Endothelial cell of umbilical vein (primary cell): ENCODE data around the gene PALM. TPM values are rescaled to one million over a fixed set of nuclear protein-coding genes. Genes with fewer than 3 reads are reported as not detected.

Experiments used
- BruUV-seq: library from RNA; stranded (reverse); fragments of 400-500 nt; replicated peaks from 2 replicates; lab custom pipeline; 2021; lab: Mats Ljungman, UMichigan
- CTCF ChIA-PET: fragments of 300-600, 350-600 bp; sonication (Branson Sonifier 250); formaldehyde crosslinking; loops from one replicate; lab custom pipeline; 2021; ENCODE audit warnings: antibody characterized with exemption, inconsistent platforms; lab: Charles Lee
- POLR2A ChIA-PET: fragments of 300-600, 350-600 bp; sonication (Branson Sonifier 250); formaldehyde crosslinking; loops from one replicate; lab custom pipeline; 2021; ENCODE audit warnings: antibody characterized with exemption, inconsistent platforms; lab: Charles Lee
- DNase-seq: peaks from one replicate; pipeline ENCODE4 v3.0.0-alpha.2; 2011; ENCODE audit warnings: low read depth, low spot score
- FAIRE-seq: peaks from 2 replicates; lab custom pipeline; 2011; peaks lifted over from hg19 to GRCh38; lab: Jason Lieb, UNC
- H2AFZ ChIP-seq: 2 replicates; pipeline ENCODE4 v1.6.0; 2012; ENCODE audit warnings: low read depth, low read length, control low read depth, inconsistent platforms
- H3K27ac ChIP-seq: 2 replicates; pipeline ENCODE4 v1.5.1; 2011; ENCODE audit warnings: low read depth, mild to moderate bottlenecking, control low read depth, low read length, moderate library complexity; ENCODE audit not compliant: insufficient read depth
- H3K27me3 ChIP-seq, 2 experiments: 2 replicates each; pipeline versions ENCODE4 v1.6.0 to v1.6.1; 2011; ENCODE audit warnings: low read length in 2 of 2, mixed read lengths in 1 of 2; ENCODE audit not compliant: control insufficient read depth in 2 of 2, insufficient read depth in 2 of 2
- H3K36me3 ChIP-seq, 2 experiments: 2 replicates in 1 of 2; 3 replicates in 1 of 2; pipeline ENCODE4 v1.5.1; 2011; ENCODE audit warnings: low read length in 2 of 2, mild to moderate bottlenecking in 1 of 2, moderate library complexity in 1 of 2; ENCODE audit not compliant: control insufficient read depth in 2 of 2, insufficient read depth in 2 of 2; ENCODE audit errors: extremely low read depth in 1 of 2
- H3K4me1 ChIP-seq: 3 replicates; pipeline ENCODE4 v1.5.1; 2011; ENCODE audit warnings: mild to moderate bottlenecking, low read length; ENCODE audit not compliant: control insufficient read depth, insufficient read depth; ENCODE audit errors: extremely low read depth
- H3K4me2 ChIP-seq: 2 replicates; pipeline ENCODE4 v1.6.1; 2011; ENCODE audit warnings: low read length, control low read depth, mixed read lengths; ENCODE audit not compliant: insufficient read depth
- H3K4me3 ChIP-seq, 3 experiments: fragments of 200-600 bp in 1 of 3; sonication (generic), shearing (Covaris generic) in 1 of 3; replicated peaks in 1 of 3; 2 replicates each; pipeline ENCODE4 v1.5.1; 2011 to 2016; ENCODE audit warnings: control low read depth in 3 of 3, low read length in 3 of 3, mild to moderate bottlenecking in 2 of 3, inconsistent platforms in 1 of 3, low read depth in 1 of 3, moderate library complexity in 1 of 3; ENCODE audit not compliant: insufficient read depth in 1 of 3
- H3K79me2 ChIP-seq: 2 replicates; pipeline ENCODE4 v1.6.0; 2012; ENCODE audit warnings: low read length, inconsistent platforms; ENCODE audit not compliant: control insufficient read depth, insufficient read depth
- H3K9ac ChIP-seq: replicated peaks from 2 replicates; pipeline ENCODE3; 2011; ENCODE audit warnings: low read length, control low read depth; ENCODE audit not compliant: insufficient read depth; ENCODE audit errors: extremely low read depth
- H3K9me1 ChIP-seq: replicated peaks from 3 replicates; pipeline ENCODE4 v1.6.0; 2011; ENCODE audit warnings: mild to moderate bottlenecking, low read length; ENCODE audit not compliant: control insufficient read depth, insufficient read depth; ENCODE audit errors: extremely low read depth
- H3K9me3 ChIP-seq: replicated peaks from 2 replicates; pipeline ENCODE4 v1.5.1; 2012; ENCODE audit warnings: low read length, inconsistent platforms; ENCODE audit not compliant: control insufficient read depth, insufficient read depth
- H4K20me1 ChIP-seq: replicated peaks from 2 replicates; pipeline ENCODE3; 2011; ENCODE audit warnings: mild to moderate bottlenecking, low read length; ENCODE audit not compliant: control insufficient read depth, insufficient read depth; ENCODE audit errors: extremely low read depth
- EZH2 ChIP-seq: IDR thresholded peaks from 2 replicates; pipeline ENCODE4 v1.6.1; 2012; ENCODE audit warnings: borderline replicate concordance, low read depth, mild to moderate bottlenecking, moderate library complexity, low read length, inconsistent platforms; ENCODE audit not compliant: severe bottlenecking
- FOS ChIP-seq: IDR thresholded peaks from 2 replicates; pipeline ENCODE4 v1.6.1; 2011; ENCODE audit warnings: mild to moderate bottlenecking, low read length, moderate library complexity, borderline replicate concordance; ENCODE audit not compliant: insufficient read depth
- GATA2 ChIP-seq: IDR thresholded peaks from 2 replicates; pipeline ENCODE4 v1.7.0; 2011; ENCODE audit warnings: low read depth, mild to moderate bottlenecking, moderate library complexity, mixed read lengths, low read length; ENCODE audit not compliant: insufficient read length, insufficient read depth
- JUN ChIP-seq: IDR thresholded peaks from 2 replicates; pipeline ENCODE4 v1.6.1; 2011; ENCODE audit warnings: borderline replicate concordance, low read depth; ENCODE audit not compliant: insufficient read length, insufficient read depth
- MYC ChIP-seq: IDR thresholded peaks from one replicate; pipeline ENCODE4 v1.6.1; 2011; ENCODE audit warnings: mild to moderate bottlenecking, low read depth, low read length
- POLR2A ChIP-seq: IDR thresholded peaks from 2 replicates; pipeline ENCODE4 v1.6.1; 2012; ENCODE audit warnings: low read depth, mild to moderate bottlenecking, control low read depth, low read length
- POLR2AphosphoS5 ChIP-seq: IDR thresholded peaks from 2 replicates; pipeline ENCODE4 v1.6.1; 2012; ENCODE audit warnings: low read depth, mild to moderate bottlenecking, control low read depth, low read length, moderate library complexity; ENCODE audit not compliant: insufficient read depth
- dilution Hi-C: fragments of 300-500 bp; cut with MboI; formaldehyde crosslinking; loops from one replicate; pipeline ENCODE4 v1.15.0; 2019; ENCODE audit warnings: low sequenced_read_pairs; ENCODE audit not compliant: extremely low pct_ligation_motif_present
- intact Hi-C: fragments of 100-400 bp; cut with micrococcal nuclease; formaldehyde crosslinking; loops from one replicate; pipeline ENCODE4 v1.10.0; 2022
- polyA plus RNA-seq, 4 experiments: library from polyadenylated mRNA; depleted of rRNA in 3 of 4; stranded (reverse) in 3 of 4; unstranded in 1 of 4; fragments of >200 nt; gene quantifications; 2 replicates each; pipeline versions ENCODE4 v1.2.1 to v1.2.3, GENCODE V29; 2011 to 2012; ENCODE audit warnings: missing spikeins in 1 of 4
- total RNA-seq: library from RNA; stranded (reverse); gene quantifications from 2 replicates; pipeline ENCODE4 v1.2.3, GENCODE V29; 2021
- TF ChIP-seq, protein P1 (sequence below), 2 donors: IDR thresholded peaks; 1 replicate in 1 of 2; 2 replicates in 1 of 2; pipeline ENCODE4 v1.5.1; 2011; ENCODE audit warnings: low read length in 2 of 2, mild to moderate bottlenecking in 2 of 2, moderate library complexity in 2 of 2, control low read depth in 1 of 2, inconsistent platforms in 1 of 2, low read depth in 1 of 2; ENCODE audit not compliant: insufficient read depth in 1 of 2; ENCODE audit errors: extremely low read depth in 1 of 2
- TF ChIP-seq, protein P2 (sequence below): IDR thresholded peaks from 2 replicates; pipeline ENCODE4 v1.6.1; 2011; ENCODE audit not compliant: insufficient read depth, insufficient read length

PALM gene
- total and polyA plus RNA-seq, 2 donors (not counting 3 experiments of a cell fraction or from before 2014, with no cell fraction given), result 3.9 to 31.8 TPM

DNA sequence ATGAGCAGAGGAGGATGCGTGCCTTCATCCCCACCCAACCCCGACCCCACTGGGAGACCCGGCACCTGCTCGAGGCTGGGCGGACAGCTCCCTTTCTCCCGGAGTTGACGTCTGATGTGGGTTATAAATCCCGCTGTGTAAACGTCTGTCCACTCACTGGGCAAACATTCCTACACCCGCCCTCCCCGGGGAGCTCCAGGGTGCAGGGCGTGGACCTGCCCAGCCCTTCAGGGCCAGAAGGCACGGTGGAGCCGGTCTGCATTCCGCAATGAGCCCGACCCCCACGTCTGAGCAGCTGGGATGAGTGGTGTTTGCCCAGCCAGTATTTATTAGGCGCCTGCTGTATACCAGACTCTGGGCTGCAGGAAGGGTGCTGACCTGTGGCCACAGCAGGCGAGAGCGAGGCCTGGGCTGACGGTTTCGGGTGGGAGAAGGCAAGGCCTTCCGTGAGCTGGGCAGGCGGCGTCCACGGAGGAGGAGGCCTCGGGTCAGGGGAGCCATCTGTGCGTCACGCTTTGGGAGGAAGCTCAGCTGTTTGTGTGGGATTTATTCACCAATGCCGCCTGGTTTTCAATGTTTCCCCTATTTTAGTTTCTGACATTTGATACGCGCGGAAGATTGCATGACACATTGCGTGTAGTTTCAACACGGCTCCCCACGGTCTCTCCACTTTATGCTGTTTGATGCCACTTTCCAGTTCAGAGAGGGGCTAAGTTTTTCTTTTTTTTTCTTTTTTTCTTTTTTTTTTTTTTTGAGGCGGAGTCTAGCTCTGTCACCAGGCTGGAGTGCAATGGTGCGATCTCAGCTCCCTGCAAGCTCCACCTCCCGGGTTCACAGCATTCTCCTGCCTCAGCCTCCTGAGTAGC is 44.1 kb downstream of the PALM start:
- no peak overlapping the region for H3K27ac ChIP-seq
- TF ChIP-seq EZH2 (no peak), POLR2AphosphoS5 (no peak), GATA2 (no peak), FOS (no peak), JUN (no peak), MYC (no peak), POLR2A (no peak)
- TF ChIP-seq, protein P1, sequence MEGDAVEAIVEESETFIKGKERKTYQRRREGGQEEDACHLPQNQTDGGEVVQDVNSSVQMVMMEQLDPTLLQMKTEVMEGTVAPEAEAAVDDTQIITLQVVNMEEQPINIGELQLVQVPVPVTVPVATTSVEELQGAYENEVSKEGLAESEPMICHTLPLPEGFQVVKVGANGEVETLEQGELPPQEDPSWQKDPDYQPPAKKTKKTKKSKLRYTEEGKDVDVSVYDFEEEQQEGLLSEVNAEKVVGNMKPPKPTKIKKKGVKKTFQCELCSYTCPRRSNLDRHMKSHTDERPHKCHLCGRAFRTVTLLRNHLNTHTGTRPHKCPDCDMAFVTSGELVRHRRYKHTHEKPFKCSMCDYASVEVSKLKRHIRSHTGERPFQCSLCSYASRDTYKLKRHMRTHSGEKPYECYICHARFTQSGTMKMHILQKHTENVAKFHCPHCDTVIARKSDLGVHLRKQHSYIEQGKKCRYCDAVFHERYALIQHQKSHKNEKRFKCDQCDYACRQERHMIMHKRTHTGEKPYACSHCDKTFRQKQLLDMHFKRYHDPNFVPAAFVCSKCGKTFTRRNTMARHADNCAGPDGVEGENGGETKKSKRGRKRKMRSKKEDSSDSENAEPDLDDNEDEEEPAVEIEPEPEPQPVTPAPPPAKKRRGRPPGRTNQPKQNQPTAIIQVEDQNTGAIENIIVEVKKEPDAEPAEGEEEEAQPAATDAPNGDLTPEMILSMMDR (IDR thresholded peaks at IDR 0.05; ENCODE audit: extremely low read depth in 1 of 2, insufficient read depth in 1 of 2, low read depth in 1 of 2, low read length in 2 of 2), result no peak
- TF ChIP-seq, protein P2, sequence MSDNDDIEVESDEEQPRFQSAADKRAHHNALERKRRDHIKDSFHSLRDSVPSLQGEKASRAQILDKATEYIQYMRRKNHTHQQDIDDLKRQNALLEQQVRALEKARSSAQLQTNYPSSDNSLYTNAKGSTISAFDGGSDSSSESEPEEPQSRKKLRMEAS, result no peak
- FAIRE-seq (no peak), DNase-seq (no peak)
- no peaks in the 10 kb centered on the region for H3K79me2 ChIP-seq
- CTCF ChIA-PET, result interaction anchor here (0.7 to 1.3 kb wide), 2 partner anchors 17 to 19 kb away, joined by 3 read pairs; no protein-coding TSS in a partner anchor
- no peaks in the 10 kb centered on the region for H3K9me1 ChIP-seq
- no peak overlapping the region for H2AFZ ChIP-seq
- no peaks in the 10 kb centered on the region for H3K9me3 ChIP-seq
- no peaks in the 10 kb centered on the region for H3K27me3 ChIP-seq
- H3K4me3 ChIP-seq, result no peak overlapping the region
- intact Hi-C loops, result no loop called here
- no peaks in the 10 kb centered on the region for H4K20me1 ChIP-seq
- H3K4me2 ChIP-seq, result no peak overlapping the region
- BruUV-seq, result no TSS peak
- dilution Hi-C loops, result no loop called here
- no peaks in the 10 kb centered on the region for H3K36me3 ChIP-seq
- H3K4me1 ChIP-seq, result no peaks in the 10 kb centered on the region
- POLR2A ChIA-PET, result interaction anchor here (0.7 kb wide), 1 partner anchor 13 kb away, joined by 6 read pairs; no protein-coding TSS in a partner anchor
- no peak overlapping the region for H3K9ac ChIP-seq
